ENCODE measurements around the gene TMEM14B.
"Not testable (repeated sequence)": the region's sequence is repeated elsewhere in the genome, so short reads cannot be mapped to it uniquely, and the experiment has no call there.

The TMEM14B gene

DNA sequence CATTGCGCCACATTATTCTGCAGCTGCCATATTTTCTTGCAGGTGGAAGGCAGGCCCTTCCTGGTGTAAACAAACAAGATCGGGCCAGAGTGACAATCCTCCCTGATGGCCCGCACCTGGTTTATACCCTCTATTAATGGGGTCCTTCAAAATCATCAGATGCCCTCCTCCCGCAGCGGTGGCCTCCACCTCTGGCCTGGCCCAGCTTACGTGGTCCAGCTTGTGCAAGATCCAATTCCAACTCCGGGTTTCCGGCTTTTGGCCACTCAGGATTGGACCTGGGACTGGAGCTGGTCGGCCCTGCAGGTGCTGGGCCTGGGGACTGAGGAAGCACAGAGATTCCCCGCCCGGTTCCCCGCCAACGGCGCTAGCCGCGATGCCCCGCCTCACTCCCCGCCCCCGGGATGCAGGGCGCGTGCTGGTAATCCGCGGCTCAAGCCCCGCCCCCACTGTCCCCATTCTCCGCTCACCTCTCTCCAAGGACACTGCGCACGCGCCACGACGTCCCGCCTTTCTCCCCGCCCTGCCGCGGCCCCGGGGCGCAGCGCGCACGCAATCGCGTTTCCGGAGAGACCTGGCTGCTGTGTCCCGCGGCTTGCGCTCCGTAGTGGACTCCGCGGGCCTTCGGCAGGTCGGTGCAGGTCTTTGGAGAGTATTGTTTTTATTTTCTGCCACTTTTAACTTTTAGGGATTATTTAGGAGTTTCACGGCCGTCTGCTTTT, at the start of gene TMEM14B:
Gene TMEM14B (plus strand): TSS at position 555 of the 722 bp plus-strand sequence. CDS start 1,441 bp downstream, outside the sequence.
- peak; percentile 98 for DNase-seq (ENCODE audit: low spot score)

DNA sequence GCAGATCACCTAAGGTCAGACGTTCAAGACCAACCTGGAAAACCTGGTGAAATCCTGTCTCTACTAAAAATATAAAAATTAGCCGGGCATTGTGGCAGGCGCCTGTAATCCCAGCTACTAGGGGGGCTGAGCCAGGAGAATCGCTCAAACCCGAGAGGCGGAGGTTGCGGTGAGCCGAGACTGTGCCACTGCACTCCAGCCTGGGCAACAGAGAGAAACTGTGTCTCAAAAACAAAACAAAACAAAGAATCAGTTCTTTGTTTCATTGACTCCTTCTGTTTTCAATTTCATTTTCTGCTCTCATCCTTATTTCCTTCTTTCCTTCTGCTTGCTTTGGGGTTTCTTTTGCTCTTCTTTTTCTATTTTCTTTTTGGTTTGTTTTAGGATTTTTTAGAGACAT, 33.6 kb upstream of the TMEM14B start:
- DNase-seq (ENCODE audit: low spot score): no peak

GRCh38 chr6:10719296-10719963, 28.2 kb upstream of the TMEM14B start:
- no peak for DNase-seq (ENCODE audit: low spot score)

DNA sequence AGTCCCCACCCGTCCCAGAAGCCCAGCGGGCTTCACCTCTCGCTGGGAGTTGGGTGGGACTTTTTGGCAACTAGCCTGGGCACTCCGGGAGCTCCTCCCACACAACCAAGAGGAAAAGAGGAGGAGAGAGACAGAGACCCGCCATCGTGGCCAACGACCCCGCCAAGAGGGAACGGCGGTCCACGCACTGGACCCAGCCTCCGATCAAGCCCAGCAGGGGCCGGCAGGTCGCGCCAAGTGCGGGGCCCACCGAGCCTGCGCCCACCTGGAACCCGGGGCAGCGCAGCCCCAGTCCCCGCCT, 27.7 kb upstream of the TMEM14B start:
- no peak for DNase-seq (ENCODE audit: low spot score)

GRCh38 chr6:10720265-10720959, 27.2 kb upstream of the TMEM14B start:
- no peak for DNase-seq (ENCODE audit: low spot score)

DNA sequence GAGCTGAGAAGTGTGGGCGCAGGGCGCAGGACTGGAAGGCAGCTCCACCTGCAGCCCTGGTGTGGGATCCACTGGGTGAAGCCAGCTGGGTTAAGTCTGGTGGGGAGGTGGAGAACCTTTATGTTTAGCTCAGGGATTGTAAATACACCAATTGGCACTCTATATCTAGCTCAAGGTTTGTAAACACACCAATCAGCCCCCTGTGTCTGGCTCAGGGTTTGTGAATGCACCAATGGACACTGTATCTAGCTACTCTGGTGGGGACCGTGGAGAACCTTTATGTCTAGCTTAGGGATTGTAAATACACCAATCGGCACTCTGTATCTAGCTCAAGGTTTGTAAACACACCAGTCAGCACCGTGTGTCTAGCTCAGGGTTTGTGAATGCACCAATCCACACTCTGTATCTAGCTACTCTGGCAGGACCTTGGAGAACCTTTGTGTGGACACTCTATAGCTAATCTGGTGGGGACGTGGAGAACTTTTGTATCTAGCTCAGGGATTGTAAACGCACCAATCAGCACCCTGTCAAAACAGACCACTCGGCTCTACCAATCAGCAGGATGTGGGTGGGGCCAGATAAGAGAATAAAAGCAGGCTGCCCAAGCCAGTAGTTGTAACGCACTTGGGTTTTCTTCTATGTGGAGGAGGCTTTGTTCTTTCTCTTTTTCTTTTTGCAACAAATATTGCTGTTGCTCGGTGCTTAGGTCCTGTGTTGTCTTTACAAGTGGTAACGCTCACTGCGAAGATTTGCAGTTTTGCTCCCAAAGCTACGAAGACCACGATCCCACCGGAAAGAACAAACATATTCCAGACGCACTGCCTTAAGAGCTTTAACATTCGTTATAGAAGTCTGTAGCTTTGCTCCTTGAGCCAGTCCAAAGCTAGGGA, 26.4 kb upstream of the TMEM14B start:
- not testable (repeated sequence) for DNase-seq (ENCODE audit: low spot score)

- no peak for DNase-seq (ENCODE audit: low spot score)
These were observed 25.6 kb upstream of the TMEM14B start for GRCh38 chr6:10721850-10722569.

DNA sequence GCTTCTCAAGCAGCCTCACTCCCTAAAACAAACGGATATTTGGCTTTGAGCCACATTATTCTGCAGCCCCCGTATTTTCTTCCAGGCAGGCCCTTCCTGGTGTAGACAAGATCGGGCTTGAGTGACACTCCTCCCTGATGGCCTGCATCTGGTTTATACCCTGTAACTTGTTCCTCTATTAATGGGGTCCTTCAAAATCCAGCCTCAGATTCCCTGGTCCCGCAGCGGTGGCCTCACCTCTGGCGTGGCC, 25.1 kb upstream of the TMEM14B start:
- no peak for DNase-seq (ENCODE audit: low spot score)

GRCh38 chr6:10722820-10723566, 24.6 kb upstream of the TMEM14B start, which contains the start of gene TMEM14C:
TMEM14C (plus strand) TSS chr6:10723070; CDS start chr6:10724614, 1,544 bp downstream.
- DNase-seq (ENCODE audit: low spot score): peak; percentile 99

GRCh38 chr6:10723567-10723881, 24.1 kb upstream of the TMEM14B start:
- no peak for DNase-seq (ENCODE audit: low spot score)

GRCh38 chr6:10725044-10725443, 22.6 kb upstream of the TMEM14B start:
- no peak for DNase-seq (ENCODE audit: low spot score)

DNA sequence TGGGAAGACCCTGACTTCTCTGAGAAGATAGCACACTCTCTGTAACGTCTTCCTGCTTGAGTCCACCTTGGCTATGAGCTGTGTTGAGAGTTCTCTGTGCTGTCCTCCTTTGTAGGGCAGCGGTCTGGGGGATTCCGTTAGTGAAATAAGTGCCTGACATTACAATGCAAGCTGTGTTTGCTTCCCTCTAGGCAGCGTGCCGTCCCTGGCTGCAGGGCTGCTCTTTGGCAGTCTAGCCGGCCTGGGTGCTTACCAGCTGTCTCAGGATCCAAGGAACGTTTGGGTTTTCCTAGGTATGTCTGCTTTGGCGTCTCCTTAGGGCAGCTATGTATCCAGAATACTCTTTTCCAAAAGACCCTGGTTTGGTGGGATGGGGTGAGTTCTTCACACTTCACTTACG, 21.9 kb upstream of the TMEM14B start:
- DNase-seq (ENCODE audit: low spot score): no peak

DNA sequence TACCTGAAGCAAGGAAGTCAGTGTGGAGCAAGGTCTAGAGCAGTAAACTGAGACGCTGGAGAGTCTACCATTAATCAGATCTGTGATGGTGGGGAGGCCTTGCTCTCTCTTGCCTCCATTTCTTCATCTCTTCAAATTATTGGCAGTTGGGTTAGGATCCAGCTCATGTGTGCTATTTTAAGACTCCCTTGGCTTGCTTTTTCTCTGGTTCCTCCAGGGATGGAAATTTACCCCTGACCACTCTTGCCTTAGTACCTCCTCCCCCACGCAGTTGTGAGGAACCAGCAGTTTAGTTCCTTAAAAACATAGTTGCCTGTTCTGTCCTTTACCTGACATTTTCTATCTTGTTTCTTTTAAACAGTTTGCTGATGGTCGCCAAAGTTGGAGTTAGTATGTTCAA, 17.4 kb upstream of the TMEM14B start:
- DNase-seq (ENCODE audit: low spot score): no peak

- DNase-seq (ENCODE audit: low spot score): no peak
These were observed 14.4 kb upstream of the TMEM14B start for GRCh38 chr6:10733151-10733715.

DNA sequence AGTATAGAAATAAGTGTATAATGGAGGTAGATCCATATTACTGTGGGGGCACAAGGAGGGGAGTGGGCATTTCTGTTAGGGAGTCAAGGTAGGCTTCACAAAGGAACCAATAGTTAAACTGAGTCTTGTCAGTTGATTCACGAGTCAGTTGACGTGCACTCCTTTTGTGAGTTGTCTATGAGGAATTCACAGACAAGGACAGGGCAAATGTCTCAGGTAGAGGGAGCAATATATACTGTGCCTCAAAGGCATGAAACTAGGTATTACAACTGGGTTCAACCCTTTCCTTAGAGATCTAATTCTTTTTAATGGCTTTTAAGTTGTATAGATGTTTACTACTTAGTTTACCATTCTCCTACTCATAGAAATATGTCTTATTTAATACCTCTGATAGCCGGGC, 13.7 kb upstream of the TMEM14B start:
- no peak for DNase-seq (ENCODE audit: low spot score)

- peak; percentile 57 for DNase-seq (ENCODE audit: low spot score)
These were observed 10.9 kb upstream of the TMEM14B start for GRCh38 chr6:10736731-10737130.

GRCh38 chr6:10740061-10740460, 7.5 kb upstream of the TMEM14B start:
- no peak for DNase-seq (ENCODE audit: low spot score)

- DNase-seq (ENCODE audit: low spot score): not testable (repeated sequence)
These were observed 6.0 kb upstream of the TMEM14B start for GRCh38 chr6:10741643-10742042.

DNA sequence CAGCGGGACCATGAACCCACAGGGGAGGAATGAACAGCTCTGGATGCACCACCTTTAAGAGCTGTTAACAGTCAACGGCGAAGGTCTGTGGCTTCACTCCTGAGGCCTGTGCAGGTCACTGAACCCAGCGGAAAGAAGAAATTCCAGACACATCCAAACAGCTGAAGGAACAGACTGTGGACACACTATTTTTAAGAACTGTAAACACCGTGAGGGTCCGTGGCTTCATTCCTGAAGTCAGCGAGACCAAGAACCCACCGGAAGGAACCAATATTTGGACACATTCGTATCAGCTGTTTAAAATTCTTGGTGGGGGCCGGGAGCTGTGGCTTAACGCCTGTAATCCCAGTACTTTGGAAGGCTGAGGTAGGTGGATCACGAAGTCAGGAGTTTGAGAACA, 5.4 kb upstream of the TMEM14B start:
- DNase-seq (ENCODE audit: low spot score): no peak

GRCh38 chr6:10743515-10743914, 4.1 kb upstream of the TMEM14B start:
- no peak for DNase-seq (ENCODE audit: low spot score)

- DNase-seq (ENCODE audit: low spot score): no peak
These were observed 2.5 kb upstream of the TMEM14B start for GRCh38 chr6:10745116-10745515.

Measured in cerebellar cortex (tissue), 1 donor.